GM19395 (cell line): ENCODE data around the gene TNRC18.
"Not testable (repeated sequence)": the region's sequence is repeated elsewhere in the genome, so short reads cannot be mapped to it uniquely, and the experiment has no call there.

Source experiments
- ATAC-seq: cut with Tn5 transposase; IDR thresholded peaks from one replicate; pipeline ENCODE4 v1.9.1; 2021; ENCODE audit warnings: mild to moderate bottlenecking, moderate library complexity; ENCODE audit not compliant: unreplicated experiment

Gene TNRC18

GRCh38 chr7:5381071-5381772, 42.4 kb downstream of the TNRC18 start:
- no peak for ATAC-seq

GRCh38 chr7:5380350-5381070, 43.1 kb downstream of the TNRC18 start:
- ATAC-seq: no peak

- no peak for ATAC-seq
Observed at GRCh38 chr7:5379546-5379945, 44.1 kb downstream of the TNRC18 start.

GRCh38 chr7:5377816-5378215, 45.8 kb downstream of the TNRC18 start:
- ATAC-seq: no peak

- ATAC-seq: no peak
Observed at GRCh38 chr7:5377279-5377678, 46.4 kb downstream of the TNRC18 start.

GRCh38 chr7:5375925-5376324, 47.7 kb downstream of the TNRC18 start:
- ATAC-seq: no peak

GRCh38 chr7:5374464-5374863, 49.2 kb downstream of the TNRC18 start:
- ATAC-seq: no peak

- ATAC-seq: no peak
Observed at GRCh38 chr7:5373300-5373699, 50.3 kb downstream of the TNRC18 start.

- no peak for ATAC-seq
Observed at GRCh38 chr7:5370454-5371353, 52.9 kb downstream of the TNRC18 start.

- ATAC-seq: no peak
Observed at GRCh38 chr7:5367661-5368060, 56.0 kb downstream of the TNRC18 start.

GRCh38 chr7:5365976-5366625, 57.5 kb downstream of the TNRC18 start:
- not testable (repeated sequence) for ATAC-seq

- no peak for ATAC-seq
Observed at GRCh38 chr7:5363729-5364128, 59.9 kb downstream of the TNRC18 start.

- no peak for ATAC-seq
Observed at GRCh38 chr7:5362466-5362865, 61.2 kb downstream of the TNRC18 start.

GRCh38 chr7:5361446-5362127, 62.0 kb downstream of the TNRC18 start:
- ATAC-seq: no peak

GRCh38 chr7:5360971-5361370, 62.7 kb downstream of the TNRC18 start:
- ATAC-seq: no peak

- ATAC-seq: no peak
Observed at GRCh38 chr7:5360451-5360850, 63.2 kb downstream of the TNRC18 start.

- ATAC-seq: not testable (repeated sequence)
Observed at GRCh38 chr7:5360021-5360420, 63.6 kb downstream of the TNRC18 start.

- no peak for ATAC-seq
Observed at GRCh38 chr7:5359344-5359743, 64.3 kb downstream of the TNRC18 start.

- no peak for ATAC-seq
Observed at GRCh38 chr7:5357951-5358350, 65.7 kb downstream of the TNRC18 start.

- ATAC-seq: no peak
Observed at GRCh38 chr7:5356751-5357119, 66.9 kb downstream of the TNRC18 start.
